A549 treated with AZD9567 at 1 μM for 4 hours (cell line): ENCODE measurements around the gene SLC28A1. TPM values are rescaled to one million over a fixed set of nuclear protein-coding genes. Genes with fewer than 3 reads are reported as not detected.

Source experiments
- total RNA-seq: library from RNA; stranded (reverse); fragments of 200-300 nt; extraction: Qiagen RNA extraction; gene quantifications from 5 replicates; pipeline ENCODE4 v1.2.3, GENCODE V29; 2022; ENCODE audit not compliant: insufficient read depth

The SLC28A1 gene, protein sequence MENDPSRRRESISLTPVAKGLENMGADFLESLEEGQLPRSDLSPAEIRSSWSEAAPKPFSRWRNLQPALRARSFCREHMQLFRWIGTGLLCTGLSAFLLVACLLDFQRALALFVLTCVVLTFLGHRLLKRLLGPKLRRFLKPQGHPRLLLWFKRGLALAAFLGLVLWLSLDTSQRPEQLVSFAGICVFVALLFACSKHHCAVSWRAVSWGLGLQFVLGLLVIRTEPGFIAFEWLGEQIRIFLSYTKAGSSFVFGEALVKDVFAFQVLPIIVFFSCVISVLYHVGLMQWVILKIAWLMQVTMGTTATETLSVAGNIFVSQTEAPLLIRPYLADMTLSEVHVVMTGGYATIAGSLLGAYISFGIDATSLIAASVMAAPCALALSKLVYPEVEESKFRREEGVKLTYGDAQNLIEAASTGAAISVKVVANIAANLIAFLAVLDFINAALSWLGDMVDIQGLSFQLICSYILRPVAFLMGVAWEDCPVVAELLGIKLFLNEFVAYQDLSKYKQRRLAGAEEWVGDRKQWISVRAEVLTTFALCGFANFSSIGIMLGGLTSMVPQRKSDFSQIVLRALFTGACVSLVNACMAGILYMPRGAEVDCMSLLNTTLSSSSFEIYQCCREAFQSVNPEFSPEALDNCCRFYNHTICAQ
- 0.05 to 0.06 TPM in 2 of 5 replicates, not detected in the others for total RNA-seq

DNA sequence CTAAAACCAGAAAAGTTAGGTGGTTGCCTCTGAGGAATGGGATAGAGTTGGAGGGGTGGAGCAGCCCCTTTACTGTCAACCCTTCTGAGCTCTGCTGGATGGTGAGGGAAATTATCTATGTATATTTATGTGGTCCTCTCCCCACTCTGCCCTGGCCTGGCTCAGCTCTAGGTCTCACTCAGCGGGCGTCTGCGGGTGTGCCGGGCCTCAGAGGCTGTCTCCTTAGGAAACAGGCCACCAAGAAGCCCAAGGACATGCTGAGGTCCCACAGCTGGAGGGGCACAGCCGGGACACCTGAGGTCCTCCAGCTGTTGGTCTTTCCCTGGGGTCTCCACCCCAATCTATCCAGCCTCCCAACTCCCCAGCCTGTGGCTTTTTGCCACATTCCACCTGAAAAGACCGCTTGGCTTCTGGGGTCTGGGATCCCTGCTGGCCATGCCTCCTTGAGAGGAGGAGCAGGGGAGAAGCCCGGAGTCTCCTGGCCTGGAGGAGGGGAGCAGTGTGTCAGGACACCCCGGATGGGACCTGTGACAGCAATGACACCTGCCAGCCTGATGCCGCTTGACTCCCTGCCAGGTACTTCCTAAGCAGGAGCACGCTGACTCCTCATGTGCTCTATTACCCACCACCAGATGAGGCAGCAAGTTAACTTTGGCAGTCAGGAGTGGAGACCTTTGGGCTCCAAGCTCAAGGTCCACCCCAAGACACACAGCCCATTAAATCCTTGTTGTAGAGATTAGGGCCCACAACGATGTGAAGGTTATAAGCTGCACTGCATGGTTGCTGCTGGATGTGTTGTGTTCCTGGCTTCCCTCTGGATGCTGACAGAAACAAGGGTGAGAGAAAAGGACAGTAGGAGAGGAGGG is at the start of gene SLC28A1:
Gene SLC28A1, plus strand, starts transcription at position 747 of the 866 bp plus-strand sequence. CDS start 3,099 bp downstream, outside the sequence.

DNA sequence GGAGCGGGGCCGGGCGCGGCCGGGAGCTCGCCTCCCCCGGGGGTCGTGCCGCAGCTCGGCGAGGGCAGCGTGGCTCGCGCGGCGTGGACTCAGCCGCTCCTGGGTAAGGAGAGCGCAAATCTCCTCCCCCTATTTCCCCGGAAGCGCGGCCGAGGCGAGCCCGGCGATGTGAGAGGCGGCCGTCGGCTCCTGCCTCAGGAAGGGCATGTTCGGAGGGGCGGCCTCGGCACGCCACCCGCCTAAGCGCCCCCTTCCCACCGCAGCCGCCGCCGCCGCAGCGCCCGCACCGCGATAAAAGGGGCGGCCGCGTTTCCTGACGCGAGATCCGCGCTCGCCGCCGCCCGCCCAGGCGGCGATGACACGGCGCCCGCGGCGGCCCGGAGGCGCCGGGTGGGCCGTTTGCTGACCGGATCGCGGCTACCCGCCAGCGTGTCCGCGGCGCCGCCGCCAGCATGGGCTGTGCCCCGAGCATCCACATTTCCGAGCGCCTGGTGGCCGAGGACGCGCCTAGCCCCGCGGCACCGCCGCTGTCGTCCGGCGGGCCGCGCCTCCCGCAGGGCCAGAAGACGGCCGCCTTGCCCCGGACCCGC is 97.3 kb downstream of the SLC28A1 start, which contains the start of gene PDE8A:
Gene PDE8A, plus strand, starts transcription at position 146 of the 590 bp plus-strand sequence. Its CDS starts 307 bp downstream, at position 453.

Other genes with a start within 250 kb of the SLC28A1 start
- 37.5 to 42.7 TPM (median 38.3 TPM) in 5 replicates for gene WDR73, start 230.4 kb upstream of the SLC28A1 start, total RNA-seq
- gene NMB, start 226.5 kb upstream of the SLC28A1 start, total RNA-seq: 14.9 to 24.9 TPM (median 22.5 TPM) in 5 replicates
- gene SEC11A, start 168.5 kb upstream of the SLC28A1 start, total RNA-seq: 318 to 487 TPM (median 330 TPM) in 5 replicates
- gene ZNF592, start 136.1 kb upstream of the SLC28A1 start, total RNA-seq: 20.4 to 22.3 TPM (median 21.7 TPM) in 5 replicates
- gene ALPK3, start 67.3 kb upstream of the SLC28A1 start, total RNA-seq: 0.07 to 0.14 TPM (median 0.09 TPM) in 4 of 5 replicates, not detected in the other
- gene PDE8A, start 97.2 kb downstream of the SLC28A1 start, total RNA-seq: 21.2 to 27.4 TPM (median 25.0 TPM) in 5 replicates